AG04449 (cell line): ENCODE measurements around the gene CCDC85C.
A peak's percentile ranks its signal among the peaks of the same experiment; 100 is the strongest.

ENCODE experiments used
- CTCF ChIA-PET: fragments of 350-600 bp; formaldehyde crosslinking; extraction: SDS; loops from one replicate; lab custom pipeline; 2021; ENCODE audit warnings: antibody characterized with exemption; lab: Yijun Ruan, JAX
- POLR2A ChIA-PET: fragments of 400-600, 350-600 bp; formaldehyde crosslinking; extraction: SDS; loops from one replicate; lab custom pipeline; 2020; ENCODE audit warnings: antibody characterized with exemption, inconsistent platforms; lab: Yijun Ruan, JAX
- DNase-seq: peaks from one replicate; pipeline ENCODE4 v3.0.0-alpha.2; 2010; ENCODE audit warnings: low read depth, low spot score
- H3K4me3 ChIP-seq: 2 replicates; pipeline ENCODE4 v1.5.1; 2011; ENCODE audit warnings: low read depth, mild to moderate bottlenecking, control low read depth, low read length
- CTCF ChIP-seq: IDR thresholded peaks from one replicate; pipeline ENCODE4 v1.5.1; 2011; ENCODE audit warnings: mild to moderate bottlenecking, moderate library complexity, low read length, control low read depth, inconsistent platforms; ENCODE audit not compliant: insufficient read depth; ENCODE audit errors: missing control alignments

The CCDC85C gene

GRCh38 chr14:99612738-99613330, 8.8 kb upstream of the CCDC85C start:
- no peak overlapping the region for H3K4me3 ChIP-seq
- DNase-seq: no peak
- CTCF ChIA-PET: interaction anchor here (0.6 to 1.2 kb wide), 2 partner anchors 15 to 16 kb away, joined by 3 read pairs; no protein-coding TSS in a partner anchor
- POLR2A ChIA-PET: interaction anchor here (1.1 kb wide), 1 partner anchor 10 kb away, joined by 3 read pairs; no protein-coding TSS in a partner anchor
- no peak for TF ChIP-seq CTCF

- no peak overlapping the region for H3K4me3 ChIP-seq
- ChIA-PET CTCF (interaction anchor here (0.6 kb wide), 1 partner anchor 16 kb away, joined by 3 read pairs; no protein-coding TSS in a partner anchor), POLR2A (interaction anchor here (1.1 kb wide), 1 partner anchor 11 kb away, joined by 3 read pairs; no protein-coding TSS in a partner anchor)
- TF ChIP-seq CTCF: no peak
- no peak for DNase-seq
Observed at GRCh38 chr14:99612071-99612737, 8.2 kb upstream of the CCDC85C start.

GRCh38 chr14:99611646-99612045, 7.6 kb upstream of the CCDC85C start:
- DNase-seq: no peak
- ChIA-PET POLR2A (no interaction called here), CTCF (no interaction called here)
- no peak for TF ChIP-seq CTCF
- no peak overlapping the region for H3K4me3 ChIP-seq

GRCh38 chr14:99609245-99610170, 5.5 kb upstream of the CCDC85C start:
- POLR2A ChIA-PET: no interaction called here
- peak; percentile 56 for TF ChIP-seq CTCF
- CTCF ChIA-PET: interaction anchor here (0.7 to 7.7 kb wide), 15 partner anchors 9 to 87 kb away, joined by 3 to 91 read pairs (median 5); no protein-coding TSS in a partner anchor

GRCh38 chr14:99608591-99608990, 4.6 kb upstream of the CCDC85C start:
- H3K4me3 ChIP-seq: no peak overlapping the region
- no peak for TF ChIP-seq CTCF
- DNase-seq: no peak
- POLR2A ChIA-PET: no interaction called here
- CTCF ChIA-PET: interaction anchor here (0.7 to 7.7 kb wide), 10 partner anchors 8 to 86 kb away, joined by 3 to 91 read pairs (median 6); no protein-coding TSS in a partner anchor

More at GRCh38 chr14:99609245-99610170, 5.5 kb upstream of the CCDC85C start:
- H3K4me3 ChIP-seq: no peak overlapping the region
- DNase-seq: no peak
